NK-92 treated with Interleukin-12 subunit alpha and Interleukin-12 subunit beta, amount 100 ng/mL, for 24 hours (cell line): ENCODE measurements around the gene NUDT7.

Experiments used
- DNase-seq: peaks from one replicate; lab custom pipeline; 2025; lab: John Stamatoyannopoulos, UW

NUDT7 gene

DNA sequence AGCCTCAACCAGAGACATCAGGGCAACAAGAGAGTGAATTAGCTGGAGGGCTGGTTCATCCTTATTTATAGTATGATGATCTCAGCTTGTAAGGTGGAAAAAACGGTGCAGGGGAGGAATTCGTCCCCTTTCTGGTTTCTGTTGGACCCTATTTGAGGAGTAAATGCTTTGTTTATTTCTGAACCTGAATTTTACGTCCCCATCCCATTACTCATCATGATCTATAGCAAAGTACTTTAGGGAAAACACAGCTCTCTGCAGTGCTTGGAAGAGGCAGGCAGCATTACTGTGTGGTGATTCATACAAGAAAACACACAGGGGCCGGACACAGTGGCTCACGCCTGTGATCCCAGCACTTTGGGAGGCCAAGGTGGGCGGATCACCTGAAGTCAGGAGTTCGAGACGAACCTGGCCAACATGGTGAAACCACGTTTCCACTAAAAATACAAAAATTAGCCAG, 58.1 kb downstream of the NUDT7 start:
- no peak for DNase-seq

DNA sequence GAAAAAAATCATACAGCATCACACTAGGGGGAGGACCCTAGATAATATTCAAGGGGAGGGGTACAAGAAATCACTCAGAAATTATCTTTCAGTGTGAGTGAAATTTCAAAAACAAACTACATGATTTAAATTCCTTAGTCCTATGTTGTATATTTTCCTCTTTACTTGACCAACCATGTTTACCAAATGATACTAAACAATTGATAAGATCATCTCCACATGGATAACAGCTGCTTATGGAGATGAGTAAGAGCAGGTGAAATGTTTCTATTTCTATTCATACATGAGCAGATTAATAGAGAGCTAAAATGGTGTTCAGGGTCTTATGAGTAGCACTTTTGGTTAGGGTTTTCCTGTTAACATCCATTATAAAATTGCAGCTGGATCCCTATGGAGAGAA, 58.8 kb downstream of the NUDT7 start:
- DNase-seq = no peak

DNA sequence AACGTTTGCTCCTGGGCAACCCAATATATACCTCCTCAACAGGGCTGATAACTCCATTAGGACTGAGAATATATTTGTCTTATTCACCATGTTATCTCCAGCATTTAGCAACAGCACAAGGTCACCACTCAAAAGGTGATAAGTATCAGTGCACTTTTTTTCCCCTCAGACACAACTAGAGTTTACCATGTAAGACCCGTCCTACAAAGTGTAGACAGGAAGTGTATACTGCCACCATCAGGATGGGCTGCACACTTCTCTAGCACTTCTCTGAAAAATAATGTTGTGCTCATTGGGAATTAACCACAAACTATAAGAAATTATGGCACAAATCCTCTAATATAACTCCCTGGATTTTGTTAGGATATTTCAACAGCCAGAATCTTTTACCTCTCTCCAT, 60.4 kb downstream of the NUDT7 start:
- DNase-seq = no peak

DNA sequence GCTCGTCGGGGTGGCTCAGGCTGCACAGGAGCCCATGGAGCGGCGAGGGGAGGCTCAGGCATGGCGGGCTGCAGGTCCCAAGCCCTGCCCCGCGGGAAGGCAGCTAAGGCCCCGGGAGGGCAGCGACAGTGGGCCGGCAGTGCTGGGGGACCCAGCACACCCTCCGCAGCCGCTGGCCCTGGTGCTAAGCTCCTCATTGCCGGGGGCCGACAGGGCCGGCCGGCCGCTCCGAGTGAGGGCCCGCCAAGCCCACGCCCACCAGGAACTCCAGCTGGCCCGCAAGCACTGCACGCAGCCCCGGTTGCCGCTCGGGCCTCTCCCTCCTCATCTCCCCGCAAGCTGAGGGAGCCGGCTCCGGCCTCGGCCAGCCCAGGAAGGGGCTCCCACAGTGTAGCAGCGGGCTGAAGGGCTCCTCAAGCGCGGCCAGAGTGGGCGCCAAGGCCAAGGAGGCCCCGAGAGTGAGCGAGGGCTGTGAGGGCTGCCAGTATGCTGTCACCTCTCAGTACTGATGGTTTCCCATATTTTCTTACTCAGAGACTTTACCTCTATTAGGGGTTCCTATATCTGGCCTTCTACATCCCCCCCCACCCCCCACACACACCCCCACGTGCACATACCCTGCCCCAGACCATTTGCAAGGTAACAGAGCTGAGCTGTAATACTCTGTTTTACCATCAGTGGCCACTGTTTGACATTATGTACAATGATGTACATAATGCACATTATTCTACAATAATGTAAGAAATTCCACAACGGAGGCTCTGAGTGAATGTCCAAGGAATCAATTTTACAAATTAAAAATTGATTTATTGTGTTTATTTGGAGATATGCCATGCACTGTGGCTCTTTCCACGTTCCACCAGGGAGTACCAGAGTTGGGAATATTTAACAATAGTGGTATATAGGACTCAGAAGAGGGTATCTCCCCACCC, 62.4 kb downstream of the NUDT7 start:
- DNase-seq = no peak

DNA sequence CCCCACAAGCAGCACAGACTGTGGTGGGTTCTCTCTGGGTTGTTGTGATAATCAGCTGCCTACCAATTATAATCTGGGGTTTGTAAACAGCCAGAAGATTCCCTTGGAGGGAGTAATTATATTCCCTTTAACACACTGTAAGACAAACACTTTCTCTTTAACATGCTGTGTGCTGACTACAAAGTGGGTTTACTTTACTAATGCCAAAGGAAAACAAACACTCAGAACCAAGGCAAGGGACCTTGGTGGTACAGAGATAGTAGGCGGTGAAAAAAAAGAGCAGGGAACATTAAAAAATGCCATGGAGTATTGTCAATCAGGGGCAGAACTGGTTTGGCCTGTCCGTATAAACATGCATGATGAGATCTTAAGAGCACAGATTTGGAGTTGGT, 63.1 kb downstream of the NUDT7 start:
- no peak for DNase-seq

DNA sequence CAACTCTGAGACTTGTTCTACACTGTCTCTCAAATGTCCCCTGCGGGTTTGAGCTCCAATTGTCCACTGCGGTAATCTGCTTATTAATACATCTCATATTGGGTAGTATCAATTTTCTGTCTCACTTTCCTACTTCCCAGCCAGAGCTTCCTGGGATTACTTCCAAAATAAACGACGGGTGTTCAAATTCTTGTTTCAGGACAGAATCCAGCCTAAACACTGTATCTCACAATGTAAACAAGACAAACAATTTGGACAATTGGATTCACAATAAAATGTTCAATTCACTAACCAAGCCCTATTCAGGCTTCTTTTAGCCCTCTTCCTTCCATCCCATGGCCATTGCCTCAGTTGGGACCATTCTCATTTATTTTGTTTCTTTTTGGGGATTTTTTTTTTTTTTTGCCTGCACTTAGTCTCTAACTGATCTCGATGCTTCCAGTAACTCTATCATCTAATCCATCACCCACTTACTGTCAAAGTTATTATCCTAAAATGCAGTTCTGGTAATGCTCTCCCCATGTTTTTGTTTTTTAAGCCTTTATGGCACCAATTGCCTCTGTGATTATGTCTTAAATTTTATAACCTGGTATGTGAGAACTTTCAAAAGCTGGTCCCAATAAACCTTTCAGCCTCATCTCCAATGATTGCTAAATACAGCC, 64.0 kb downstream of the NUDT7 start:
- DNase-seq = no peak

DNA sequence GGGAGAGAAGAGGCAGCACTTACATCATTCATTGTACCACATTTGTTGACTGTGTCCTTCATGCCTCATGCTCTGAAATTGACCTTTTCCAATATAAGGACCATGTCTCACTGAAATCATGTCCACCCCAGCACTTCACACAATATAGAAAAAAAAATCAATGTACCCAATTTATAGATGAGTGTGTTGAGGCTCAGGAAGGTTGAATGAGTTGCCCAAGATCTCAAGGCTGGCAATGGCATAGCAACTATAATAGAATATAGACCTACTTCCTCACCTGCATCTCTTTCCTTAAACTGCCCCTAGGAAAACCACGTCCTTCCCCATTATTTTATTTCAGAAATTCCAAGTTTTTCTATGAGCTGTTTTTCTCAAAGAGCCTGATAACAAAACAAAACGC, 65.1 kb downstream of the NUDT7 start:
- no peak for DNase-seq

DNA sequence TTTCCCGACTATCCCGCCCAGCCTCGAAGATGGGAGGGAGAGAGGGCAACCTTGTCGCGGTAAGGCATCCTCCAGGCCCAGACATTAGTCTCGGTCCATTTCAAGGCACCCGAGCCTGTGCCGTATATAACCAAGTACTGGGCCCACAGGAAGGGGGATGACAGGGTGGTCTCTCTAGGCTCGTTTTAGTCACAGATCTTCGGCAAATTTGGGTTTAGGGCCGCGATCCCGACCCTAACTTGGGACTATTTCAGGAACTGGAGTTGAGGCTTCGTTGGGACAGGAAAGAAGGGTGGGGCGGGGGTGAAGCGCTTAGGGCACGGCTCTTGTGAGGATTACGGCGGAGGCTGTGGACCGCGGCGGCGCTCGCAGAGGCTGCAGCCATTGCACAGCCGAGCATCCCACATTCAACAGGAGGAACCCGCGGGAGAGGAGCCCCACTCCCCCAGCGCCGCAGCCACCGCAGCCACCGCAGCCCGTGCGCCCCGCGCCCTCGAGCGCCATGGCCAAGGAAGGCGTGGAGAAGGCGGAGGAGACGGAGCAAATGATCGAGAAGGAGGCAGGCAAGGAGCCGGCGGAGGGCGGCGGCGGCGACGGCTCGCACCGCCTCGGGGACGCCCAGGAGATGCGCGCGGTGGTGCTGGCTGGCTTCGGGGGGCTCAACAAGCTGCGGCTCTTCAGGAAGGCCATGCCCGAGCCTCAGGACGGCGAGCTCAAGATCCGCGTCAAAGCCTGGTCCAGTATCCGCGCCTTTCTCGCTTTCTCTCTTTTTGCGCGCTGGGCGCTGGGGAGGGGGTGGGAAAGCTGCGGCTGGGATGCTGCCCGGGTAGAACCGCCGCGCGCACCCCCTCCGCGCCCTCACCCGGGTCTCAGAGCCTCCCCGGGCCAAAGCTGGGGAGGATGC, 66.1 kb downstream of the NUDT7 start, which contains the start of gene VAT1L:
Gene VAT1L, plus strand, starts transcription at position 384 of the 904 bp plus-strand sequence. Its CDS starts 119 bp downstream, at position 503.
- DNase-seq = no peak

DNA sequence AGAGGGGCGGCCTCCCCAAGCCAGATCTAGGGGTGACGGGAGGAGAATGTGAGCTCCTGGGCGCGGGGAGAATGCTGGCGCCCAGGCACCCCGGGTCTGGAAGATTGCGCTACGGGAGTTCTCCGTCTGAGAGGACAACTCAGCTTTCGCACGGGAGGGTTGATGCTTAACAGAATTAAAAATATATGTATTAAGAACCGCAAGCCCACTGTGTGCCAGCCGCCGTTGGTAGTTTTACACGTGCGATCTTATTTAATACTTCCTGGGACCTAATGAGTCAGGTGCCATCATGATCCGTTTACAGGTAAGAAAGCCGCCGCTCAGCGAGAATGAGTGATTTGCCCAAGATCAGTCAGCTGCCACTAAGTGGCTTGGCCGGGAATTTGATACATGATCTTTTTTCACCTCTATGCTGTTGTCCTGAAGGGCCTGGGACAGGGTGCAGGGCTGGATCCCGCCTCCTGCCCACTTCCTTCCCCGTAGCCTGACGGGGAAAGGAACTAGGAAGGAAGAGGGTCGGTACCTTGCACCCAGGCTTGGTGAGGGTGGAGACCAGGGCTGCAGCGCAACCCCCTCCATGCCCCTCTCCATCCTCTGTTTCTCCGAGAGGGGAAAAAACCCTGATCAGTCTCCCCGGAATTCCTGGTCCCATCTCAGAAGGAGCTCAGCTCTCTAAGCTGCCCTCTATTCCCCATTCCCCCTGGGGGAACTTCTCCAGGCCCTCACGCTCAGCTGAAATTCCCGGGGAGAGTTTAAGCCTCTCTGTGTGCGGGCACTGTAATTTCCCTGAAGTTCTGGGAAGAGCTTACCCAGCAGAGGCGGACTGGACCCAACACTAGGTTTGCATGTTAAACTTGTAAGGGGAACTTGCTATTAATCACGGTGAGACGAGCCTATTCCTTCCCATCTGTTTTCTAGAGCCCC, 67.0 kb downstream of the NUDT7 start:
- DNase-seq = no peak

DNA sequence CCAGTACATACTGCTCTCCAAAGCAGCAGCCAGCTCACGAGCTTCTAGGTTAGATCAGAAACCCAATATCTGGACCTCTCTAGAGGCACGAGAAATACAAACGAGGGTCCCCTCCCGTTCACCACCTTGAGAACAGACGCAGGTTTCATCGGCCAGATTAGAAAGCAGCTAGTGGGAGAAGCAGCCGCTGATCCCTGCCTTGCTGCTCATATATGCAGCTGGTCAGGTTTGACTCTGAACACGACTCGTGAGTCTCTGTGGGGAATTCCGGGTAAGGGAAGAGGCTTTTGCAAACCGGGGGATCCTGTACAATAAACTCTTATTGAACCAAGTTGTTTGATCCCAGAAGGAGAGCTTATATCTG, 67.7 kb downstream of the NUDT7 start:
- DNase-seq = no peak

DNA sequence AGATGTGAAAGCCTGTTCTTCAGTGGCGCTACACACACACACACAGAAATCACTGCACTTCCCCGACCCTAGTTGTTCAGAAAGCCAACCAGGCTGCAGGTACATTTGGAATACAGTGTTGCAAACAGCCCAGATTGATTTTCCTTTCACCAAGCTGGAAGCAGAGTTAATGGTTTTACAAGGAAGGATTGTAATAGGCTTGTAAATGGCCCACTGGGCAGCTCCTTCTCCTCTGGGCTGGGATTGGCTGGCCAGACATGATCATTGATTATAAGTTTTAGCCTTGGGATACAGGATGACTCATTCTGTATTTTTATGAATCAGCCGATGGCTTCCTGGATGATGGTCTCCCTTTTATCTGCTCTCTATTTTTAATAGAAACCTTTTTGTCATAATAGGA, 68.6 kb downstream of the NUDT7 start:
- no peak for DNase-seq
